ENCODE measurements around the gene NEUROD4. TPM values are rescaled to one million over a fixed set of nuclear protein-coding genes. Genes with fewer than 3 reads are reported as not detected.

NEUROD4 gene
- total and polyA plus RNA-seq, 8 donors, result 0.04 TPM; not detected in 6

DNA sequence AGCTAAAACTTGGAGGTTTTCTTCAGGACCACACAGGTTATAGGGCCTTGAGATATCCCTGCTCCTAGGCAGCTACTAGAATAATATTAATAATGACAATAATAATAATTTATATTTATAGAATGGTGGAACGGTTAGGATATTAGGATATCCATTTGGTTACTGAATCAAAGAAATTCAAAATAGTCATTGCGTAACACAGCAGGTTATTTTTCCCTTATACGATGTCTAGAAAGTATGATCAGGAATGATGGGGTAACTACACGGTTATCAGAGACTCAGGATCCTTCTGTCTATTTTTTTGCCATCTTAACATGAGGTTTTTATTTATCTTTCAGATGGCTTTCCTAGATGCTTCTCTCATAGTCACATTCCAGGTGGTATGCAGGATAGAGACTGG lies 39.0 kb downstream of the NEUROD4 start:
- TF ChIP-seq, protein P1, sequence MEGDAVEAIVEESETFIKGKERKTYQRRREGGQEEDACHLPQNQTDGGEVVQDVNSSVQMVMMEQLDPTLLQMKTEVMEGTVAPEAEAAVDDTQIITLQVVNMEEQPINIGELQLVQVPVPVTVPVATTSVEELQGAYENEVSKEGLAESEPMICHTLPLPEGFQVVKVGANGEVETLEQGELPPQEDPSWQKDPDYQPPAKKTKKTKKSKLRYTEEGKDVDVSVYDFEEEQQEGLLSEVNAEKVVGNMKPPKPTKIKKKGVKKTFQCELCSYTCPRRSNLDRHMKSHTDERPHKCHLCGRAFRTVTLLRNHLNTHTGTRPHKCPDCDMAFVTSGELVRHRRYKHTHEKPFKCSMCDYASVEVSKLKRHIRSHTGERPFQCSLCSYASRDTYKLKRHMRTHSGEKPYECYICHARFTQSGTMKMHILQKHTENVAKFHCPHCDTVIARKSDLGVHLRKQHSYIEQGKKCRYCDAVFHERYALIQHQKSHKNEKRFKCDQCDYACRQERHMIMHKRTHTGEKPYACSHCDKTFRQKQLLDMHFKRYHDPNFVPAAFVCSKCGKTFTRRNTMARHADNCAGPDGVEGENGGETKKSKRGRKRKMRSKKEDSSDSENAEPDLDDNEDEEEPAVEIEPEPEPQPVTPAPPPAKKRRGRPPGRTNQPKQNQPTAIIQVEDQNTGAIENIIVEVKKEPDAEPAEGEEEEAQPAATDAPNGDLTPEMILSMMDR (IDR thresholded peaks at IDR 0.05), result no peak
- ATAC-seq (no peak), DNase-seq (no peak)
- Histone ChIP-seq H3K9me3 (no peaks in the 10 kb centered on the region), H3K27ac (no peak overlapping the region), H3K4me1 (no peaks in the 10 kb centered on the region), H3K27me3 (peaks cover 5 to 21% of the 10 kb centered on the region in 2 donors), H3K4me3 (no peak overlapping the region), H3K36me3 (no peaks in the 10 kb centered on the region)
- intact Hi-C loops (cut with DNase I), result no loop called here

DNA sequence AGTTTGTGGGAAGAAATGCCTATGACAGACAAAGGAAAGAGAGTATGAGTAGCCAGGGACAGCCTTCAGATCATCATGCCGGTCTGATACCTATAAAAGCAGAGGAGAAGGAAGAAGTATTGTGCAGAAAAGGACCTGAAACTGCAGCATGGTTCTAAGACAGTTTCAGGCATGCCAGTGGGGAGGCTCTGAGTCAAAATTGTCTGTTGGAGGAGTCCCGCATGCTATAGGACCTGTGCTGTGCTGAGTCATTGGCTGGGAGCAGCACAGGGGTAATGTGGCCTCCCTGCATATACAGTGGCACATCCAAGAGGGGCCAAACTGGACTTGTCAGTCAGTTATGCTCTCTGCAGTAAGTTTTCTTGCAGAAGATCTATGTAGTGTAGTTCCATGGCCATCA lies 40.7 kb downstream of the NEUROD4 start:
- H3K4me3 ChIP-seq, result no peak overlapping the region
- TF ChIP-seq, protein P1 (IDR thresholded peaks at IDR 0.05), result no peak
- intact Hi-C loops (cut with DNase I), result no loop called here
- ATAC-seq (no peak), DNase-seq (no peak)
- H3K27ac ChIP-seq, result no peak overlapping the region
- no peaks in the 10 kb centered on the region for H3K4me1 ChIP-seq
- no peaks in the 10 kb centered on the region for H3K9me3 ChIP-seq
- H3K36me3 ChIP-seq, result no peaks in the 10 kb centered on the region
- peaks cover 5 to 21% of the 10 kb centered on the region in 2 donors for H3K27me3 ChIP-seq

DNA sequence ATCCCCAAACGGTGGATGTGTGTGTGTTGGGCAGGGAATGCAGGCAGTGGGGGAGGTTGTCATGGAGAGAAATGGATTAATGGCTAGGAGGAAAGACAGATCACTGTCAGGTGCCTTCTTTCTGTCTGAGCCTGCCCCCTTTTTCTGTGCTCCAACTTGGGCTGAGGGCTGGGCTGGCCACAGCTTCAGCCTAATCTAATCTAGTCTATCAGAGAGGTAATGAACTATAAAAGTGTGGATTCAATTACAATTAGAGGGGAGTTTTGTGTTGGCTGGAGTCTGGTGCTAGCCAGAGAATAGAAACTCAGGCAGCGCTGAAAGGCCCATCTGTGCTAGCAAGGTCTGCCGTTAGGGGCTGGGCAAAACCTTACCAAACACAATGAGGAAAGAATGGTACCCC lies 41.2 kb downstream of the NEUROD4 start:
- no peaks in the 10 kb centered on the region for H3K4me1 ChIP-seq
- no peaks in the 10 kb centered on the region for H3K9me3 ChIP-seq
- H3K27me3 ChIP-seq, result peaks cover 5 to 27% of the 10 kb centered on the region in 2 donors
- H3K4me3 ChIP-seq, result no peak overlapping the region
- no peak overlapping the region for H3K27ac ChIP-seq
- TF ChIP-seq, protein P1 (IDR thresholded peaks at IDR 0.05), result no peak
- DNase-seq (no peak), ATAC-seq (no peak)
- intact Hi-C loops (cut with DNase I), result no loop called here
- H3K36me3 ChIP-seq, result no peaks in the 10 kb centered on the region

DNA sequence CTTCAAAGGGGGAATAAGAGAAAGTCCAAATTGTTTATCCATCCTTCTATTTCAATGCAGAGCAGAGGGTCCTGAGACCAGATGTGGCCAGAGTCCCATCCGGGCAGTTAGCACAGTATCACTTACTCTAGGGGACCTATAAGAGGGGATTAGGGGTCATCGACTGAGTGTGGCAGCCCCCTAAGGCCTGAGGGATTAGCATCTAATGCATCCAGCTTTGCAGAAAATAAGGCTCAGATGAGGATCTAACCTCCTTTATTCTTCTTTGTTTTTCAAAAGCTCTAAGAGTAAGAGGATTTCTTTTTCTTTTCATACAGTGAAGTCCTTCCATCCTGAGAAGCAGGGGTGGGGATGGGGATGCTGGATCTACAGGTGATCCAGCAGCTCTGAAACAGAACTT lies 43.5 kb downstream of the NEUROD4 start:
- intact Hi-C loops (cut with DNase I), result no loop called here
- H3K27me3 ChIP-seq, result peaks cover 5 to 30% of the 10 kb centered on the region in 2 donors
- TF ChIP-seq, protein P1 (IDR thresholded peaks at IDR 0.05), result no peak
- no peak overlapping the region for H3K4me3 ChIP-seq
- no peaks in the 10 kb centered on the region for H3K36me3 ChIP-seq
- no peaks in the 10 kb centered on the region for H3K9me3 ChIP-seq
- no peak overlapping the region for H3K27ac ChIP-seq
- H3K4me1 ChIP-seq, result no peaks in the 10 kb centered on the region
- DNase-seq (no peak), ATAC-seq (no peak)

DNA sequence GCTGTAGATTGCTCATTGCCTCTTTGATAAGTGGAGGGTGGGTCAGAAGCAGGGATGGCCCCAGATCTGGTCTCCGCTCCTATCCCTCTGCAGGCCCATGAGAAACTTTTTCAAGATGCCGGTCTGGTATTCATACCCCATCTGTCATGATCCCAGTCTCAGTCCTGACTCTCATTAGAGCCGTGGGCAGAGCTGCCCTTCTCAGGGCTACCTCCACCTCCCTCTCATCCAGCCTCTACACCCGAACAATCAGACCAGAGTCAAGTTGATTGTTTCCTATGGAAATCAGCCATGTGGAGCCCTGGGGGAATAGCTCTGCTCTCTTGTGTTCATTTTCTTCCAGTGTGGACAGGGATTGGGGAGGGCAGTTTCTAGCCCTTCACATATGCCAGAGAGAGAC lies 45.8 kb downstream of the NEUROD4 start:
- Histone ChIP-seq H3K9me3 (no peaks in the 10 kb centered on the region), H3K4me3 (no peak overlapping the region), H3K36me3 (no peaks in the 10 kb centered on the region), H3K4me1 (no peaks in the 10 kb centered on the region), H3K27me3 (peaks cover 5 to 30% of the 10 kb centered on the region in 2 donors), H3K27ac (no peak overlapping the region)
- DNase-seq, result no peak
- no peak for ATAC-seq
- intact Hi-C loops (cut with DNase I), result no loop called here
- TF ChIP-seq, protein P1 (IDR thresholded peaks at IDR 0.05), result no peak

Data from left lung (tissue), 10 donors.